ENCODE measurements around the gene ANKRD13B. TPM values are rescaled to one million over a fixed set of nuclear protein-coding genes. Genes with fewer than 3 reads are reported as not detected.

The ANKRD13B gene
- total RNA-seq, 1 donor from 2014 or later, result 7.9 TPM

- Histone ChIP-seq H3K9me3 (no peaks in the 10 kb centered on the region), H3K27ac (peak overlapping the region; percentile 41), H3K4me3 (no peak overlapping the region), H3K36me3 (peaks cover 0 to 42% of the 10 kb centered on the region in 2 donors), H3K4me1 (peaks cover 47% of the 10 kb centered on the region), H3K27me3 (no peaks in the 10 kb centered on the region)
- no peak for DNase-seq (ENCODE audit: extremely low spot score in 2 of 2)
- TF ChIP-seq POLR2AphosphoS5 (IDR thresholded peaks at IDR 0.05; ENCODE audit: insufficient read depth in 1 of 2, low read depth in 1 of 2) (no peak), POLR2A (IDR thresholded peaks at IDR 0.05) (no peak), CTCF (IDR thresholded peaks at IDR 0.05) (no peak)
- intact Hi-C loops (cut with DNase I), result loop anchor here (5.0 kb wide), 1 partner anchor 210 kb away; no protein-coding TSS in a partner anchor
Measured at GRCh38 chr17:29577385-29578211, 15.3 kb upstream of the ANKRD13B start.

GRCh38 chr17:29578626-29579485 lies 14.1 kb upstream of the ANKRD13B start:
- Histone ChIP-seq H3K4me3 (no peak overlapping the region), H3K36me3 (peaks cover 0 to 40% of the 10 kb centered on the region in 2 donors), H3K4me1 (peaks cover 52% of the 10 kb centered on the region), H3K27me3 (no peaks in the 10 kb centered on the region), H3K9me3 (no peaks in the 10 kb centered on the region), H3K27ac (no peak overlapping the region)
- DNase-seq (ENCODE audit: extremely low spot score in 2 of 2), result no peak
- intact Hi-C loops (cut with DNase I), result loop anchor here (5.0 kb wide), 1 partner anchor 208 kb away; no protein-coding TSS in a partner anchor
- TF ChIP-seq POLR2A (IDR thresholded peaks at IDR 0.05) (no peak), CTCF (IDR thresholded peaks at IDR 0.05) (no peak), POLR2AphosphoS5 (IDR thresholded peaks at IDR 0.05; ENCODE audit: insufficient read depth in 1 of 2, low read depth in 1 of 2) (no peak)

- peaks cover 61% of the 10 kb centered on the region for H3K4me1 ChIP-seq
- H3K27ac ChIP-seq, result peak overlapping the region; percentile 28
- no peak for DNase-seq (ENCODE audit: extremely low spot score in 2 of 2)
- intact Hi-C loops (cut with DNase I), result loop anchor here (5.0 to 10.0 kb wide), 3 partner anchors 37 to 355 kb away; partner anchors contain the start of gene SSH2
- H3K9me3 ChIP-seq, result no peaks in the 10 kb centered on the region
- H3K36me3 ChIP-seq, result peaks cover 0 to 27% of the 10 kb centered on the region in 2 donors
- TF ChIP-seq CTCF (IDR thresholded peaks at IDR 0.05) (peak; percentile 78 to 92 (median 89)), POLR2AphosphoS5 (IDR thresholded peaks at IDR 0.05; ENCODE audit: insufficient read depth in 1 of 2, low read depth in 1 of 2) (peak; percentile 18 to 29), POLR2A (IDR thresholded peaks at IDR 0.05) (no peak)
- H3K27me3 ChIP-seq, result no peaks in the 10 kb centered on the region
- H3K4me3 ChIP-seq, result no peak overlapping the region
Measured at GRCh38 chr17:29579866-29580771, 12.8 kb upstream of the ANKRD13B start.

- Histone ChIP-seq H3K27ac (peak overlapping the region; percentile 19), H3K4me3 (no peak overlapping the region), H3K4me1 (peaks cover 64% of the 10 kb centered on the region), H3K9me3 (no peaks in the 10 kb centered on the region), H3K27me3 (no peaks in the 10 kb centered on the region), H3K36me3 (peaks cover 0 to 11% of the 10 kb centered on the region in 2 donors)
- intact Hi-C loops (cut with DNase I), result loop anchor here (5.0 to 10.0 kb wide), 2 partner anchors 36 to 353 kb away; partner anchors contain the start of gene SSH2
- TF ChIP-seq POLR2A (IDR thresholded peaks at IDR 0.05), result no peak
- TF ChIP-seq POLR2AphosphoS5 (IDR thresholded peaks at IDR 0.05; ENCODE audit: insufficient read depth in 1 of 2, low read depth in 1 of 2), result peak in 1 of 2 donors; percentile 26
- DNase-seq (ENCODE audit: extremely low spot score in 2 of 2), result no peak
Measured at GRCh38 chr17:29581583-29582253, 11.2 kb upstream of the ANKRD13B start.
